Gastrocnemius medialis (tissue), 4 donors: ENCODE results near the gene PBX3.

Experiments
- CTCF ChIP-seq, 5 experiments: fragments of 450-650 bp in 3 of 5; fragments of 200-600 bp in 2 of 5; sonication (generic) in 2 of 5; IDR thresholded peaks in 4 of 5; conservative IDR thresholded peaks in 1 of 5; 1 replicate in 4 of 5; 2 replicates in 1 of 5; pipeline ENCODE4 v1.5.1; 2016 to 2019; ENCODE audit warnings: antibody characterized with exemption in 5 of 5, mild to moderate bottlenecking in 3 of 5, moderate library complexity in 3 of 5
- POLR2A ChIP-seq, 2 donors: fragments of 450-650 bp; IDR thresholded peaks; one replicate each; pipeline ENCODE4 v1.6.1; 2017; ENCODE audit warnings: antibody characterized with exemption in 2 of 2, mild to moderate bottlenecking in 2 of 2, moderate library complexity in 2 of 2

GRCh38 chr9:125959315-125959714 lies 212.1 kb downstream of the PBX3 start:
- TF ChIP-seq CTCF (IDR thresholded peaks at IDR 0.05 in 4 of 5, conservative IDR thresholded peaks at IDR 0.05 in 1 of 5): no peak
- TF ChIP-seq POLR2A (IDR thresholded peaks at IDR 0.05): no peak
